Cardiac septum (tissue), 1 donor: Measurements from ENCODE around the gene TOMM34. TPM values are rescaled to one million over a fixed set of nuclear protein-coding genes. Genes with fewer than 3 reads are reported as not detected.

Experiments
- DNase-seq: peaks from one replicate; pipeline ENCODE4 v3.0.0-alpha.2; 2020; ENCODE audit warnings: low spot score
- intact Hi-C: fragments of 100-400 bp; cut with DNase I; formaldehyde crosslinking; loops from one replicate; pipeline ENCODE4 v1.14.0; 2022
- total RNA-seq: library from RNA; stranded (reverse); fragmentation: NEBNext Ultra II Directional; extraction: Animal tissue kit (Norgen Biotek cat#: 25700); gene quantifications from one replicate; pipeline ENCODE4 v1.2.1, GENCODE V29; 2021
- donor health status: DM: no; HTN: no; CAD: no.

The TOMM34 gene
- total RNA-seq, 1 donor from 2014 or later: 10.7 TPM

- DNase-seq: no peak
- intact Hi-C loops: no loop called here
These were observed 58.2 kb downstream of the TOMM34 start for GRCh38 chr20:44901974-44902373.

GRCh38 chr20:44900231-44900854 is 59.9 kb downstream of the TOMM34 start:
- DNase-seq: no peak
- intact Hi-C loops: no loop called here

GRCh38 chr20:44897133-44897532 is 63.1 kb downstream of the TOMM34 start:
- no peak for DNase-seq
- intact Hi-C loops: no loop called here

- DNase-seq: no peak
- intact Hi-C loops: no loop called here
These were observed 63.6 kb downstream of the TOMM34 start for GRCh38 chr20:44896583-44896982.

GRCh38 chr20:44894959-44895358 is 65.2 kb downstream of the TOMM34 start:
- intact Hi-C loops: no loop called here
- DNase-seq: no peak

Other genes with a start within 250 kb of the TOMM34 start
- 29.3 TPM for gene CCN5, start 245.0 kb downstream of the TOMM34 start, total RNA-seq
- gene KCNK15, start 214.5 kb downstream of the TOMM34 start, total RNA-seq: 0.97 TPM
- 0.27 TPM for gene RIMS4, start 149.9 kb downstream of the TOMM34 start, total RNA-seq
- gene YWHAB, start 74.7 kb downstream of the TOMM34 start, total RNA-seq: 118 TPM
- 4.7 TPM for gene PABPC1L, start 50.3 kb downstream of the TOMM34 start, total RNA-seq
- gene STK4, start 6.1 kb upstream of the TOMM34 start, total RNA-seq: 11.3 TPM
- 0.08 TPM for gene KCNS1, start 140.7 kb upstream of the TOMM34 start, total RNA-seq
- not detected for gene WFDC5, start 154.8 kb upstream of the TOMM34 start, total RNA-seq
- not detected for gene WFDC12, start 164.1 kb upstream of the TOMM34 start, total RNA-seq
- 0.62 TPM for gene PI3, start 214.5 kb upstream of the TOMM34 start, total RNA-seq
- not detected for gene SEMG1, start 246.6 kb upstream of the TOMM34 start, total RNA-seq